Measurements from ENCODE around the gene ELOVL5.

Gene ELOVL5

DNA sequence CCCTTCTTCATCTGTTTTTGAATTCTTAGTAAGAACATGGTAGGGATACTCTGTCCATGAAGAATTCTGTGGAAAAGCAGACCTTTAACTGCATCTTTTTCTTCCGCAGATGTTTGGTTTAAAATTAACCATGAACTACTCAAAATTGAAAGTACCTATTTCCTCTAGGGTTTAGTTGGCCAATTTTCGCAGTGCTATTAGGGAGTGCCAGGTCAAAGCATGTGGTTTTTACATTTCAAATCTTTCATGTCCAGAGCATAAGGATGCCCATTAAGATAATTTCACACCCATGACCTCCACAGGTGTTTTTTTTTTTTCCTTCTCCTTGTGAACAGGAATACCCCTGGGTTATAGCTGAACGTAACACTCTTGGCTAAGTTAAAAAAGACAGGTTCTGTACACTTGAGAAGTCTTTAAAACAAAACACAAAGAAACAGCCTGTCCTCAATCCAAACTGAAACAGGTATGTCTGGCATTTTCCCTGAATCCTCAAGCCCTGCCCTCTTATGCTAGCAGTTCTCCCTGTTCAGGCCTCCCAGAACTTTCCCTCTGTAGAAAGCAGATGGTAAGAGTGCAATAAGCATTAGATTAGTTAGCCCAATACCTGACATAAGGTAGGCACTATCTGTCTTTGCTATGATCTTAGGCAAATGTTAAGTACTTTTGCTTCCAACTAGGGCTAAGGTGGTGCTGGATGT, 67.1 kb downstream of the ELOVL5 start:
- DNase-seq (ENCODE audit: extremely low read depth, low read depth): no peak
- TF ChIP-seq CTCF (IDR thresholded peaks at IDR 0.05; ENCODE audit: low read depth, low read length, missing control alignments): no peak
- H3K4me3 ChIP-seq (replicated peaks; ENCODE audit: low read depth, low read length): no peak overlapping the region

DNA sequence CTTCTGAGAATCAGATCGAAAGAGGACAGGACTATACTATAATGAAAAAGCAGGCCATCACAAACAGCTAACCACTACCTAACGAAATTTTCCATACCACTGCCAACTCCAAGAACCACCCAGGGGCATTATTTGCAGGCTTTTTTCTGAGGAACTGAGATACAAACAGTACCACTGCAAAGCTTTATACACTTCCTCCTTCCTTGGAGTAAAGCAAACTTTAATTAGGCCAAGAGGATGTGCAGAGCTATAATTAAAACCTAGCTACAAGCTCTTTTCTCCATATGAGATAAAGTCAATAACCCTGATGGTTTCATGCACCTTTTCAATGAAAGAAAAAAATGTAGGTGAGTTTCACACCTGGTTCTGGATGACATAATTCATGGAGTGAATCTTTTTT, 68.5 kb downstream of the ELOVL5 start:
- TF ChIP-seq CTCF (IDR thresholded peaks at IDR 0.05; ENCODE audit: low read depth, low read length, missing control alignments): no peak
- no peak for DNase-seq (ENCODE audit: extremely low read depth, low read depth)
- no peak overlapping the region for H3K4me3 ChIP-seq (replicated peaks; ENCODE audit: low read depth, low read length)

DNA sequence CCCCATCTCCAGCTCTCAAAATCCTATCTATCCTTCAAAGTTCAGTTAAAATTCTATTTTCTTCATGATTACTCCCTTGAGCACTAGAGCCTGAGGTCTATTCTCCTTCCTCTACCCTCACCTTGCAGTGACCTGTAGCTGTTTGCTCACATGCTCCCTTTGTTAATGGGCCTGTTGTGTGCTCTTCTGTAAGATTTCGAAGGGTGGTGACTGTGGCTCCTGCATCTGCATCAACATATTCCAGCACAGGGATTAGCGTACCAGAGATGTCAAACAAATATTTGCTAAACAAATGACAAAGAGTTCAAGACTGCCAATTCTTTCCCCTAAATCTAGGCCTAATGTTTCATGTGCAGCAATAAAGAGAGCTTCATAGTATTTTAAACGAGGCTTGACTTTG, 69.5 kb downstream of the ELOVL5 start:
- no peak for DNase-seq (ENCODE audit: extremely low read depth, low read depth)
- no peak for TF ChIP-seq CTCF (IDR thresholded peaks at IDR 0.05; ENCODE audit: low read depth, low read length, missing control alignments)
- H3K4me3 ChIP-seq (replicated peaks; ENCODE audit: low read depth, low read length): no peak overlapping the region

DNA sequence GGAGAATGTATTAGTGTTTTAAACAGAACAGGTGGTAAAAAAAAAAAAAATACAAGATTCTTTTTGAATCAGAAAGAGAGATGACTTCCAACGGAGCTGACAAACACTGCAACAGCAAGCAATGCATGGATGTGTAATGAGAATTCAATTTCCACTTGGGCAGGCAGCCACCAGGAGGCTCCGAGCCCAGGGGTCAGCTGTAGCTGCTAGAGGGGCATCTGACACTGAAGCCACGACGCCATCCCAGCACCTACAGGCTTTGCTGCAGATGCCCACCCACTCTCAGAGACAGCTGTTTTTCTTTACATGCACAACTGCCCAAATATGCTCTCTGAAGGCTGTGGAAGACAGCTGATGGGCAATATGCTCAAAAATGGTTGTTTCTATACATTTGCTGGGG, 75.4 kb downstream of the ELOVL5 start:
- peak; percentile 23 for TF ChIP-seq CTCF (IDR thresholded peaks at IDR 0.05; ENCODE audit: low read depth, low read length, missing control alignments)
- no peak overlapping the region for H3K4me3 ChIP-seq (replicated peaks; ENCODE audit: low read depth, low read length)
- no peak for DNase-seq (ENCODE audit: extremely low read depth, low read depth)

GRCh38 chr6:53269827-53270226, 78.9 kb downstream of the ELOVL5 start:
- DNase-seq (ENCODE audit: extremely low read depth, low read depth): no peak
- no peak for TF ChIP-seq CTCF (IDR thresholded peaks at IDR 0.05; ENCODE audit: low read depth, low read length, missing control alignments)
- no peak overlapping the region for H3K4me3 ChIP-seq (replicated peaks; ENCODE audit: low read depth, low read length)

DNA sequence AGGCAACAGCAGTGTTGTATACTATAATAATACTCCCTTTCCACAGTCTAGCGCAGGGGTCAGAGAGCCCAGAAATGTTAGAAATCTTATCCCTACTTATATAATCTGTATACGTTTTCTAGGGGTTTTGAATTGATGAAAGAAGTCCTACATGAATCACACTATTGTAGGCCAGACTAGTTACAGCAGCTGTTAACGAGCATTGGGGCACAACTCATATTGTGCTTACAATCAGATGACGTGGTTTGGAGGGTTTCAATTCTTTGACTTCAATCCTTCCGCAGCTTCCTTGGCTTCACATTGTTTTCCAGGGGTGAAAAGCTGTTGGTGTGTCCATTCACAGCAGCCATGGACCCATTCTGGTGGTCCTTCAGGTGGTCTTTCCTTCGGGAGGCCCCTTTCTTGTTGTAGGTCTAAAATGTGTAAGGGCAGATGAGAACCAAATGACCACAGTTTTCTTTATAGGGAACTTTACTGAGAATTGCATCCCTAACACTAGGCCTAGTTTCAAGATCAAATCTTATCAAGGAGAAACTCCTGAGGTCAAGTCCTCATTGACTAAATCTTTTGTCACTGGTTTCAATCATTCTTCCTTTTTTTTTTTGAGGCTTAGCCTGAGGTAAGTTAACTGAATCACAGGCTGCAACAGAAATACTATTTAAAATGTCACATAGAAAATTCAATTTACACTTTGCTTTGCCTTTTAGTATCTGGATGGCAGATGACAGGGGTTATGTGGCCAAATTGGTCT, 79.7 kb downstream of the ELOVL5 start:
- TF ChIP-seq CTCF (IDR thresholded peaks at IDR 0.05; ENCODE audit: low read depth, low read length, missing control alignments): no peak
- H3K4me3 ChIP-seq (replicated peaks; ENCODE audit: low read depth, low read length): no peak overlapping the region
- no peak for DNase-seq (ENCODE audit: extremely low read depth, low read depth)
